ENCODE results near the gene IPO11.

IPO11 gene

GRCh38 chr5:62578540-62578939 is 166.0 kb downstream of the IPO11 start, which contains the start of gene LRRC70:
TSS of gene LRRC70 (plus strand) at chr5:62578819. CDS start at chr5:62579439, 620 bp downstream.
- Mint-ChIP-seq H3K27me3 (ENCODE audit: low read depth) (no peaks in the 10 kb centered on the region), H3K9me3 (no peaks in the 10 kb centered on the region), H3K4me1 (peaks cover 6% of the 10 kb centered on the region), H3K4me3 (peak within 1 kb of the TSS in 2 of 3 experiments; percentile 21 to 40), H3K36me3 (ENCODE audit: low read depth) (peaks cover 7% of the 10 kb centered on the region), H3K27ac (peak within 1 kb of the TSS in 1 of 3 experiments; percentile 71)
- TF ChIP-seq, protein P1, sequence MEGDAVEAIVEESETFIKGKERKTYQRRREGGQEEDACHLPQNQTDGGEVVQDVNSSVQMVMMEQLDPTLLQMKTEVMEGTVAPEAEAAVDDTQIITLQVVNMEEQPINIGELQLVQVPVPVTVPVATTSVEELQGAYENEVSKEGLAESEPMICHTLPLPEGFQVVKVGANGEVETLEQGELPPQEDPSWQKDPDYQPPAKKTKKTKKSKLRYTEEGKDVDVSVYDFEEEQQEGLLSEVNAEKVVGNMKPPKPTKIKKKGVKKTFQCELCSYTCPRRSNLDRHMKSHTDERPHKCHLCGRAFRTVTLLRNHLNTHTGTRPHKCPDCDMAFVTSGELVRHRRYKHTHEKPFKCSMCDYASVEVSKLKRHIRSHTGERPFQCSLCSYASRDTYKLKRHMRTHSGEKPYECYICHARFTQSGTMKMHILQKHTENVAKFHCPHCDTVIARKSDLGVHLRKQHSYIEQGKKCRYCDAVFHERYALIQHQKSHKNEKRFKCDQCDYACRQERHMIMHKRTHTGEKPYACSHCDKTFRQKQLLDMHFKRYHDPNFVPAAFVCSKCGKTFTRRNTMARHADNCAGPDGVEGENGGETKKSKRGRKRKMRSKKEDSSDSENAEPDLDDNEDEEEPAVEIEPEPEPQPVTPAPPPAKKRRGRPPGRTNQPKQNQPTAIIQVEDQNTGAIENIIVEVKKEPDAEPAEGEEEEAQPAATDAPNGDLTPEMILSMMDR (IDR thresholded peaks at IDR 0.05; ENCODE audit: unreplicated experiment in 3 of 3): no peak

DNA sequence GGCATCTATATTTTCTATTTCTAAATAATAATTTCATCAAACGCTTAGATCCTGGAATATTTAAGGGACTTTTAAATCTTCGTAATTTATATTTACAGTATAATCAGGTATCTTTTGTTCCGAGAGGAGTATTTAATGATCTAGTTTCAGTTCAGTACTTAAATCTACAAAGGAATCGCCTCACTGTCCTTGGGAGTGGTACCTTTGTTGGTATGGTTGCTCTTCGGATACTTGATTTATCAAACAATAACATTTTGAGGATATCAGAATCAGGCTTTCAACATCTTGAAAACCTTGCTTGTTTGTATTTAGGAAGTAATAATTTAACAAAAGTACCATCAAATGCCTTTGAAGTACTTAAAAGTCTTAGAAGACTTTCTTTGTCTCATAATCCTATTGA is 167.2 kb downstream of the IPO11 start:
- Mint-ChIP-seq H3K27me3 (ENCODE audit: low read depth) (no peaks in the 10 kb centered on the region), H3K9me3 (no peaks in the 10 kb centered on the region), H3K27ac (no peak overlapping the region), H3K36me3 (ENCODE audit: low read depth) (peaks cover 7% of the 10 kb centered on the region), H3K4me1 (no peaks in the 10 kb centered on the region), H3K4me3 (no peak overlapping the region)
- TF ChIP-seq, protein P1 (IDR thresholded peaks at IDR 0.05; ENCODE audit: unreplicated experiment in 3 of 3): no peak

GRCh38 chr5:62581836-62582597 is 169.5 kb downstream of the IPO11 start:
- Mint-ChIP-seq H3K9me3 (no peaks in the 10 kb centered on the region), H3K27me3 (ENCODE audit: low read depth) (no peaks in the 10 kb centered on the region), H3K4me3 (no peak overlapping the region), H3K36me3 (ENCODE audit: low read depth) (peaks cover 7% of the 10 kb centered on the region), H3K4me1 (no peaks in the 10 kb centered on the region), H3K27ac (no peak overlapping the region)
- TF ChIP-seq, protein P1 (IDR thresholded peaks at IDR 0.05; ENCODE audit: unreplicated experiment in 3 of 3): no peak

DNA sequence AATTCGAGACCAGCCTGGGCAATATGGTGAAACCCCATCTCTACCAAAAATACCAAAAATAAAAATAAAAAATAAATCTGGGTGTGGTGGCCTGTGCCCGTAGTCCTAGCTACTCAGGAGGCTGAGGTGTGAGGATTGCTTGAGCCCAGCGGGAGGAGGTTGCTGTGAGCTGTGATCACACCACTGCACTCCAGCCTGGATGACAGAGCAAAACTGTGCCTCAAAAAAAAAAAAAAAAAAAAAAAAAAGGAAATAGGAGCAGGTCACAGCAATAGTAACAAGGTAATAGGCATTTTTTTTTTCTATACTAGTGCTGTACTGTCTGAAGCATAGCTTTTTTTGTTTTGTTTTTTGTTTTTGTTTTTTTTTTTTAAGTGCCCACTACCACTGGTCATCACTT is 171.8 kb downstream of the IPO11 start:
- no peaks in the 10 kb centered on the region for H3K27me3 Mint-ChIP-seq (ENCODE audit: low read depth)
- H3K9me3 Mint-ChIP-seq: no peaks in the 10 kb centered on the region
- TF ChIP-seq, protein P1 (IDR thresholded peaks at IDR 0.05; ENCODE audit: unreplicated experiment in 3 of 3): no peak
- no peak overlapping the region for H3K27ac Mint-ChIP-seq
- peaks cover 23% of the 10 kb centered on the region for H3K36me3 Mint-ChIP-seq (ENCODE audit: low read depth)
- H3K4me3 Mint-ChIP-seq: no peak overlapping the region
- H3K4me1 Mint-ChIP-seq: no peaks in the 10 kb centered on the region

DNA sequence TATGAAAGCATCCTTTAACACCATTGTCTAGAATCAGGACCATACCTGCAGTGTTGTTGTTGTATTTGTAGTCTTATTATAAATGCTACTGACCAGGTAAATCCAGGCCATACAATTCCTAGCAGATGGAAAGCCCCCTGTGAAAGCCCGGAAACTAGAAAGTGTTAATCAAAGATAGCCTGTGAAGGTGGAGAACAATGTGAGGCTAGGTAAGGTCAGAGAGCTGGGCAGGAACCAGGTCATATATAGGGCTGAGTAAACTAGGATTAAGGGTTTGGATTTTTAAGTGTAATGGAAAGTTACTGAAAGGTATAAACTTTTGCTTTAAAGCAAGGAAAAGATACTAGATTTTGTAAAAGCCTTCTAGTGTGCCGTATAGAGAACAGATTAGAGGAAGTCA is 172.7 kb downstream of the IPO11 start:
- Mint-ChIP-seq H3K27ac (no peak overlapping the region), H3K36me3 (ENCODE audit: low read depth) (peaks cover 25% of the 10 kb centered on the region), H3K4me1 (no peaks in the 10 kb centered on the region), H3K9me3 (no peaks in the 10 kb centered on the region), H3K27me3 (ENCODE audit: low read depth) (no peaks in the 10 kb centered on the region), H3K4me3 (no peak overlapping the region)
- TF ChIP-seq, protein P1 (IDR thresholded peaks at IDR 0.05; ENCODE audit: unreplicated experiment in 3 of 3): no peak

DNA sequence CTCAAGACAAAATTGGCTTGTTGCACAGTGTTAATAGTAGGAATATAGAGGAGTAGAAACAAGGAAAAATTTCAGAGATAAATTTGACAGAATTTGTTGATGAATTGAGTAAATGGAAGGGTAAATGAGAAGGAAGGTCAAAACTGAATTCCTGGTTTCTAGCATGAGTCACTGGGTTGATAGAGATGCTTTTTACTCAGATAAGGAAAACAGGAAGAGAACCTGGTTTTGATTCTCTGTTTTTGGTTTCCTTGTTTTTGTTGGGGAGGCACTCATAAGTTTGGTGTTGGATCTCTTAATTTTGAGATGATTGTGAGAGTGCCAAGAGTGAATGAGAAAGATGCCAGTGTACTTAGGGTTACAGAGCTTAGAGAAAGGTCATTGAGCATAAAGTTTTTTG is 173.2 kb downstream of the IPO11 start:
- no peaks in the 10 kb centered on the region for H3K27me3 Mint-ChIP-seq (ENCODE audit: low read depth)
- no peak overlapping the region for H3K4me3 Mint-ChIP-seq
- H3K9me3 Mint-ChIP-seq: no peaks in the 10 kb centered on the region
- peaks cover 20% of the 10 kb centered on the region for H3K36me3 Mint-ChIP-seq (ENCODE audit: low read depth)
- H3K27ac Mint-ChIP-seq: no peak overlapping the region
- TF ChIP-seq, protein P1 (IDR thresholded peaks at IDR 0.05; ENCODE audit: unreplicated experiment in 3 of 3): no peak
- no peaks in the 10 kb centered on the region for H3K4me1 Mint-ChIP-seq

All from nephron (organoid).